GM18508 (cell line): ENCODE measurements around the gene P3R3URF.

Source experiments
- ATAC-seq: cut with Tn5 transposase; IDR thresholded peaks from one replicate; pipeline ENCODE4 v1.9.1; 2021; ENCODE audit warnings: moderate number of reproducible peaks; ENCODE audit not compliant: insufficient read depth, unreplicated experiment

P3R3URF gene

GRCh38 chr1:46134660-46135331, 41.5 kb downstream of the P3R3URF start:
- no peak for ATAC-seq

GRCh38 chr1:46133781-46134350, 42.4 kb downstream of the P3R3URF start:
- no peak for ATAC-seq

GRCh38 chr1:46133181-46133658, 43.1 kb downstream of the P3R3URF start:
- ATAC-seq: peak; percentile 33

DNA sequence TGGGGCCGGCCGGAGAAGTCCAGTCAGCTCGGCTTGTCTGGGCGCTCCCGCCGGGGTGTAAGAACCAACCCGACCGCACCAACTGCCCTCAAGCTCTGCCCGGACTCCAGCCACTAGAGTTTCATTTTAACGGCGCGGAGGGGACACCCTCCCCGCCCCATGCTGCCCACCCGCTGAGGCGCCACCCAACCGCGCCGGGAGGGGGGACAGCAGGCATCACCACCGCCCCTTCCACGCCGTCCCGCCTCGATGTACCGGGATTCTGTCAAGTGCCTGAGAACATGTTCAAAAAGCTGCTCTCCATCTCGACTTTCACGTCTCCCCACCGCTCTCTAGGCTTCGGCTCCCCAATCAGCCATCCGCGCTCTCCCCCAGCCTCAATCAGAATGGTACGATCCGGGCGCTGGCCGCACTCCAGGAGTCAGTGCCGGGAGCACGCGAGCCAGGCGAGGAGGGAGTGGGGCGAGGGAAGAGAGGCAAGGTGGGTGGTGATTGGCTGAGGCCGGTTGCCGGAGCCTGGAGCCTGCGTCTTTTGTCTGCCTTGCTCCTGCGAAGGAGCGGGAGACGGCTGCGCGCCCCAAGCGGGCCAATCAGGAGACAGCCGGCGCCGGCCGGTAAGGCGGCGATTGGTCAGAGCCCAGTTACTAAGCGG, 43.6 kb downstream of the P3R3URF start, which contains the start of gene PIK3R3:
Gene PIK3R3, minus strand, starts transcription at position 101 of the 652 bp plus-strand sequence. CDS start 677 bp downstream, outside the sequence.
- ATAC-seq: peak; percentile 67

DNA sequence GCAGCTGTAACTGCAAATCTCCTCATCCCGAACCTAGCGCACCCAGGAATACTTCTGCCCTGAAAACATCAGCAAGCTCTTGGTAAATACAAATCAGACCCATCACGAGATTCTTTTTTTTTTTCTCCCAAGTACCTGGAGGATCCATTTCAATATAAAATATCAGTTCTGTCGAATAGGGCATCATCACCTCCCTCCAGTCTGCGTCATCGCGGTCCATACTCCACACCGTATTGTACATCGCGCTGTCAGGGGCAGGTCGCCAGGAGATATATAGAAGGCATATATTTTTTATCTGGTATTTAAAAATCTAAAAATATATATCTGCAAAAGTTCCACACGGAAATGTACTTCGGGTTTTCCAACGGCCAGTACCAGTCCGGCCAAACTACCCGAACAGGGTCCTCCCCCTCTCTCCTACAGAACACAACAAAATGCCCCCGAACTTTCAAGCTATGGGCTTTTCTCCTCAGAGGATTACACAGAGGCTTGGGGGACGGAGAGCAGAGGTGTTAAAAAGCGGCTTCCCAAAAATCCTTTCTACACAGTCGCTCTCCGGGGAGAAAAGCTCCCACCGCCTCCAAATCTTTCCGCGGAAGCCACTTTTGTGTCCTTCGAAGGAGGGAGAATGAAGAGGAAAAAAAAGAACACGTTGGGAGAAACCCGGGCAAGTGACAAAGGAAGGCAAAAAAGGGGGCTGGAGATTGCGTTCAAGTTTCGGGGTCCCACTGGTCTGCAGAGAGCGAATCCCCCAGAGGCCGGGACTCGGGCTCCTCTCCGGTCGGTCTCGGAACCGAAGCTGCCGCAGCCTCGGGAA, 44.4 kb downstream of the P3R3URF start:
- no peak for ATAC-seq

DNA sequence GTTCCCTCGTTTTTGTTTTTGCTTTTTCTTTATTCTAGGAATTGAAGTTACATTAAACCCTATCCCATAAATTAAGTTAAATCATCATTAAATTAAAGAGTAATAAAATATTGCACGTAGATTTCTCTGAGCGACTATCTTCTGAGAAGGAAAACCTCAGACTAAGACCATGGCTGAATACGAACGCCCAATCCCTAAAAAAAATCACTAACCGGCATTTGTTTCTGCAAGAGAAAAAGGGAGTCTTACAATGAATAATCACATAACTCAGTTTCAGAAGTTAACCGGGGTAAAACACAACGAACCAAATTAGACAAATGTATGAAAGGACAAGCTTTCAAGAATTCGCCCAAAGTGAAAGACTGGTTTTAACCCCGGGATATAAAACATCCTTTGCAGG, 45.2 kb downstream of the P3R3URF start:
- no peak for ATAC-seq

- ATAC-seq: no peak
Measured at GRCh38 chr1:46130606-46131005, 45.7 kb downstream of the P3R3URF start.

DNA sequence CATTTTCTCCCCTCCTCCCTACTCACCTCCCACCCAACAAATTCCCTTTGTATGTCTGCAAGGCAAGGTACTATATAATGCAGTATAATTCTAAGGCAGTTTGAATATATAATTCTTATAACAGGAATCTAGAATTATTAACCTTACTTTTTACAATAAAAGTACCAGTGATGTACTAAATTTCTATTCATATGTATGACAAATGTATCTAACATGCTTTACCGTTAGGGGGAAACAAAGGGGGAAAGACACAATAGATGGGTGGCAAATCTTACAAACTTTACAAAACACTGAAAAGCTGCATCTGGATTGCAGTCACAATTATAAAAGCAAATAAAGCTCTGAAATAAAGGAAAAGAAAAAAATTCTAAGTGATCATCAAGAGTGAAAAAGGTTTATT, 46.2 kb downstream of the P3R3URF start:
- no peak for ATAC-seq

- no peak for ATAC-seq
Measured at GRCh38 chr1:46128344-46128743, 47.9 kb downstream of the P3R3URF start.
